Hepatocyte (in vitro differentiated cells): ENCODE measurements around the gene FBXL5. TPM values are rescaled to one million over a fixed set of nuclear protein-coding genes. Genes with fewer than 3 reads are reported as not detected.
A peak's percentile ranks its signal among the peaks of the same experiment; 100 is the strongest.

ENCODE experiments used
- DNase-seq: peaks from one replicate; pipeline ENCODE4 v3.0.0-alpha.2; 2016; ENCODE audit warnings: low spot score
- H2AFZ ChIP-seq: fragments of 200-600 bp; sonication (generic); 2 replicates; pipeline ENCODE4 v1.6.0; 2016; ENCODE audit warnings: antibody characterized with exemption, mild to moderate bottlenecking
- H3K27ac ChIP-seq: fragments of 200-600 bp; sonication (generic); 2 replicates; pipeline ENCODE4 v1.5.1; 2016; ENCODE audit warnings: mild to moderate bottlenecking
- H3K27me3 ChIP-seq: fragments of 200-600 bp; sonication (generic); 2 replicates; pipeline ENCODE4 v1.6.1; 2016
- H3K36me3 ChIP-seq: fragments of 200-600 bp; sonication (generic); replicated peaks from 2 replicates; pipeline ENCODE4 v1.5.1; 2016; ENCODE audit warnings: low read depth; ENCODE audit not compliant: insufficient read depth
- H3K4me1 ChIP-seq: fragments of 200-600 bp; sonication (generic); 2 replicates; pipeline ENCODE4 v1.5.1; 2016; ENCODE audit warnings: mild to moderate bottlenecking, moderate library complexity; ENCODE audit not compliant: insufficient read depth
- H3K4me2 ChIP-seq: fragments of 200-600 bp; sonication (generic); 2 replicates; pipeline ENCODE4 v1.6.0; 2016
- H3K4me3 ChIP-seq: fragments of 200-600 bp; sonication (generic); 2 replicates; pipeline ENCODE4 v1.5.1; 2016; ENCODE audit warnings: mild to moderate bottlenecking
- H3K79me2 ChIP-seq: fragments of 200-600 bp; sonication (generic); 2 replicates; pipeline ENCODE4 v1.6.0; 2017; ENCODE audit warnings: mild to moderate bottlenecking
- H3K9me2 ChIP-seq: fragments of 200-600 bp; sonication (generic); replicated peaks from 2 replicates; pipeline ENCODE4 v1.6.0; 2017; ENCODE audit warnings: mild to moderate bottlenecking; ENCODE audit not compliant: insufficient read depth
- H3K9me3 ChIP-seq: fragments of 200-600 bp; sonication (generic); 2 replicates; pipeline ENCODE4 v1.5.1; 2016; ENCODE audit warnings: low read depth, mild to moderate bottlenecking
- H4K20me1 ChIP-seq: fragments of 200-600 bp; sonication (generic); 2 replicates; pipeline ENCODE4 v1.6.0; 2016; ENCODE audit warnings: mild to moderate bottlenecking; ENCODE audit not compliant: insufficient read depth, poor library complexity, severe bottlenecking
- EZH2 ChIP-seq: fragments of 200-600 bp; sonication (generic); IDR thresholded peaks from 2 replicates; pipeline ENCODE4 v1.6.1; 2016; ENCODE audit warnings: antibody characterized with exemption, mild to moderate bottlenecking, borderline replicate concordance
- EZH2phosphoT487 ChIP-seq: fragments of 200-600 bp; sonication (generic); IDR thresholded peaks from one replicate; pipeline ENCODE4 v1.6.1; 2018; ENCODE audit warnings: antibody characterized with exemption, mild to moderate bottlenecking, low read depth, moderate library complexity; ENCODE audit not compliant: unreplicated experiment, severe bottlenecking
- WGBS: methylation state at CpG from one replicate; pipeline ENCODE4 v1.1.6; 2016; ENCODE audit warnings: low lambda C conversion rate; ENCODE audit errors: missing lambda C conversion rate; 5-methylcytosine and 5-hydroxymethylcytosine counted together
- polyA plus RNA-seq: library from polyadenylated mRNA; unstranded; fragments of >200 nt; fragmentation: Nextera tagmentation; extraction: Ambion mirVana; gene quantifications from 2 replicates; pipeline ENCODE4 v1.2.1, GENCODE V29; 2016
- total RNA-seq: library from RNA; depleted of rRNA; stranded (reverse); fragments of >200 nt; gene quantifications from 2 replicates; pipeline ENCODE4 v1.2.3, GENCODE V29; 2014
- TF ChIP-seq, protein P1 (sequence below): fragments of 200-600 bp; sonication (generic); IDR thresholded peaks from 2 replicates; pipeline ENCODE4 v1.5.1; 2016; ENCODE audit warnings: antibody characterized with exemption, mild to moderate bottlenecking; ENCODE audit not compliant: poor library complexity

FBXL5 gene
- total and polyA plus RNA-seq, 2 experiments from 2014 or later = 41.2 to 90.2 TPM

DNA sequence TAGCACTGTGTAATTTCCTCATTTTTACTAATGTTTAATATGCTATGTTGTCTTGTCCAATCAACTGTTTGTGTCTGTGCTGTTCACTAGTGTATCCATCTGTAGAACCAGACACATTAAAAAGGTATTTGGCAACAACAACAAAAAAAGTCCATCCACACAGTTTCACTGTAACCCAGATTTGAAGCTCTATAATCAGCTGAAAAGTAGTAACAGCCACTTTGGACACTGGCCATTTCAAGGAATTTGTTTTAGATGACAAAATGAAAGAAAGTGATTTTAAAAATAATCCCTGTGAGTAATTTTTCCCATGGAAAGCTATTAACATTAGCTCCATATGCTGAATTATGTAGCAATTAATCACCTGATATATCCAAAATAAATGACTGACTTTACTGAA is 2.2 kb upstream of the FBXL5 start:
- Histone ChIP-seq H3K4me3 (no peak overlapping the region), H2AFZ (no peak overlapping the region), H3K27ac (no peak overlapping the region), H3K36me3 (no peaks in the 10 kb centered on the region), H3K9me3 (no peaks in the 10 kb centered on the region), H3K9me2 (no peaks in the 10 kb centered on the region), H3K27me3 (no peaks in the 10 kb centered on the region), H3K4me1 (peaks cover 23% of the 10 kb centered on the region), H3K4me2 (no peak overlapping the region), H4K20me1 (no peaks in the 10 kb centered on the region), H3K79me2 (peaks cover 23% of the 10 kb centered on the region)
- TF ChIP-seq EZH2 (no peak), EZH2phosphoT487 (no peak)
- TF ChIP-seq, protein P1, sequence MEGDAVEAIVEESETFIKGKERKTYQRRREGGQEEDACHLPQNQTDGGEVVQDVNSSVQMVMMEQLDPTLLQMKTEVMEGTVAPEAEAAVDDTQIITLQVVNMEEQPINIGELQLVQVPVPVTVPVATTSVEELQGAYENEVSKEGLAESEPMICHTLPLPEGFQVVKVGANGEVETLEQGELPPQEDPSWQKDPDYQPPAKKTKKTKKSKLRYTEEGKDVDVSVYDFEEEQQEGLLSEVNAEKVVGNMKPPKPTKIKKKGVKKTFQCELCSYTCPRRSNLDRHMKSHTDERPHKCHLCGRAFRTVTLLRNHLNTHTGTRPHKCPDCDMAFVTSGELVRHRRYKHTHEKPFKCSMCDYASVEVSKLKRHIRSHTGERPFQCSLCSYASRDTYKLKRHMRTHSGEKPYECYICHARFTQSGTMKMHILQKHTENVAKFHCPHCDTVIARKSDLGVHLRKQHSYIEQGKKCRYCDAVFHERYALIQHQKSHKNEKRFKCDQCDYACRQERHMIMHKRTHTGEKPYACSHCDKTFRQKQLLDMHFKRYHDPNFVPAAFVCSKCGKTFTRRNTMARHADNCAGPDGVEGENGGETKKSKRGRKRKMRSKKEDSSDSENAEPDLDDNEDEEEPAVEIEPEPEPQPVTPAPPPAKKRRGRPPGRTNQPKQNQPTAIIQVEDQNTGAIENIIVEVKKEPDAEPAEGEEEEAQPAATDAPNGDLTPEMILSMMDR = no peak
- no peak for DNase-seq

DNA sequence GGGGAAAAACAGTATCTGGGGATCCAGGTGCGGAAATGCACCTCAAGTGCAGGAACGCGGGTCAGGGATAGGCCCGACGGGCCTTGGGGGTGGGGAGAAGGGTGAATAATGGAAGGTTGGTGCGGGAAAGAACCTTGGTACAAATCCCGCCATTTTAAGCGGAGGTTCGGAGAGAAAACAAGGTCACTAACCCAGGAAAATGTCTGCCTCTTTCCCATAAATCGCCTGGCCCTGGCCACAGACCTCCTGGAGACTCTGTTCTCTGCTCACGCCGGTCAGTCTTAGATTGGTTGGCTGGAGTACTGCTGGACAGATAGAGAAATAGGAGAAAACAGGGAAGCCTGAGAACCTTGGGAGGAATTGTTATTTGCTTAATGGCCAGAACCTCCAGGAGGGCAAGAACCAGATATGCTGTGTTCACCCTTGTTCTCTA is 897 bp upstream of the FBXL5 start:
- no peak for TF ChIP-seq EZH2phosphoT487
- TF ChIP-seq EZH2 = no peak
- TF ChIP-seq, protein P1 = no peak
- Histone ChIP-seq H3K27ac (peak overlapping the region; percentile 100), H2AFZ (peak overlapping the region; percentile 98), H3K9me3 (no peaks in the 10 kb centered on the region), H3K4me2 (peak overlapping the region; percentile 91), H3K9me2 (no peaks in the 10 kb centered on the region), H3K36me3 (no peaks in the 10 kb centered on the region), H3K4me3 (peak overlapping the region; percentile 78), H3K27me3 (no peaks in the 10 kb centered on the region), H4K20me1 (peaks cover 10% of the 10 kb centered on the region), H3K4me1 (peaks cover 34% of the 10 kb centered on the region), H3K79me2 (peaks cover 36% of the 10 kb centered on the region)
- 87% methylated on average over 12 of the region's 12 CpGs for WGBS
- DNase-seq = no peak

DNA sequence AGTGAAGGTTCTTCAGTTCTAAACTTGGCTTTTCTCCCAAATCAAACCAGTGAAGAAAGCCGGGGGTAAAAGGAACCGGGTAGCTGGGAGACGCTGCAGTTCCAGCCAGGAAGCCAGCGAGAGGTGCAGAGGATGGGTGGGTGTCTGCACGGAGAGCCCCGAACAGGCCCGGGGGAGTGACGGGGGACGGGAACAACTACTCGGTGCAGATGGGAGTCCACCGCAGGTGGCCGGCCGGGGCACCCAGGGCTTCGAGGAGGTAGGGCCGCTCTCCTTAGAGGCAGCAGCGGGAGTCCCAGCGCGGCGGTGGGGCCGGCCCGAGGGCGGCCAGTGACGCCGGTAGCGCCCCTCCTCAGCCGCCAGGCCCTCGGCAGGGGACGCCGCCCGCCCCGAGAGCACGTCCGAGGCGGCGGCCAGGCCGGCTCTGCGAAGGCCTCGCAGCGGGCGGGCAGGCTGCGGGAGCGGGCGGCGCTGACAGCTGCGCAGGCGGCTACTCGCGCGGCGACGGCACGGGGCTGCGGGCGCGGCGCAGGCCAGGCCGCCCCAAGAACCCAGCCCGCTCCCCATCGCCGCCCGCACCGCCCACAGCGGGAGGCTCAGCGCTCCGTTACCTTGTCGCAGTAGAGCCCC is 449 bp downstream of the FBXL5 start:
- peaks cover 49% of the 10 kb centered on the region for H3K79me2 ChIP-seq
- TF ChIP-seq, protein P1 = no peak
- TF ChIP-seq EZH2 (no peak), EZH2phosphoT487 (no peak)
- H3K4me3 ChIP-seq = peak overlapping the region; percentile 96
- H3K4me2 ChIP-seq = peak overlapping the region; percentile 86
- no peaks in the 10 kb centered on the region for H3K36me3 ChIP-seq
- H4K20me1 ChIP-seq = peaks cover 21% of the 10 kb centered on the region
- peak; percentile 74 for DNase-seq
- under 1% methylated on average over 33 of the region's 66 CpGs for WGBS
- no peaks in the 10 kb centered on the region for H3K27me3 ChIP-seq
- peak overlapping the region; percentile 61 for H2AFZ ChIP-seq
- H3K9me2 ChIP-seq = no peaks in the 10 kb centered on the region
- peaks cover 36% of the 10 kb centered on the region for H3K4me1 ChIP-seq
- H3K9me3 ChIP-seq = no peaks in the 10 kb centered on the region
- H3K27ac ChIP-seq = peak overlapping the region; percentile 100
